NCI-H226 (cell line): ENCODE measurements around the gene CPSF7.

Experiments used
- DNase-seq: peaks from one replicate; pipeline ENCODE4 v3.0.0-alpha.2; 2015

The CPSF7 gene

DNA sequence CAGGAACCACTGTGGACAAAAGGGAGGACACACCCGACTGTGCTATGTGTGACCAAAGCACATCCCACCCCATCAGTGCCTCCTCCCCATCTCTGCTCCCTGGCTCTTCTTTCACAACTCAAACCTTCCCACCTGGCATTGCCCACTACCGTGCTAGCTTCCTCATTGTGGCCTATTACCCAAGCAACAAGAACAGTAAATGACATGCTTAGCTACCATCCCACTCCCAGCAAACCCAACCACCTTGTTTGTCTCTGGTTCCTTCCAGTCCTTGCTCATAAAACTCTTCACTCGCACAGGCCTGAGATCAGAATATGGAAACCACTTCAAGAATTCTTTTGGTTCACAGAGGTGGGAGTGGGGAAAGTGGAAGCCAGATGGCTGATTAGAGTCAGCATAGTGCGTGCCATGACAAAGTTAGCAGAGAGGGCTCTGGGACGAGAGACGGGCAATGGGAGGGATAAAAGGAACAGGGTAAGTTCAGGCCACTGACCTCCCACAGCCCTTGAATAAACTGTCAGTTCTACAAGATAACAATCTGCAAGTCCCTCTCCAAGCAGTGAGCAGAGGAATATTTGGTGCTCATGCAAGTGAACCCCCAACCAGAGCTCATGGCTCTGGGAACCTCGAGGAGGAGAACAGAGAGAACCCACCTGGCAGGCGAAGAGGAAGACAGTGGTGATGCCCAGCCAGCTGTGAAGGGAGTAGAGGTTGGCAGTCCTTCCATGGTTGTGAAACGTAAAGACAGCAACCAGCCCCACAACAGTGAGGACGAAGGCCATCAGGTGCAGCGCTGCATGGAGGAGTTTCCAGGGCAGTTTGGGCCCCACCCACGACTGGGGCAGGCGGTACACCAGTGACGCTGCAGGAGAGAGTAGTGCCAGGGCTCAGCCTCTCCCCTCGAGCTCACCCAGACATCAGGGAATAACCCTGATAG lies 76.4 kb downstream of the CPSF7 start:
- DNase-seq = no peak
